BLaER1 (cell line): ENCODE data around the gene DEFB132.
"Not testable (repeated sequence)": the region's sequence is repeated elsewhere in the genome, so short reads cannot be mapped to it uniquely, and the experiment has no call there.

Source experiments
- H3K27ac ChIP-seq: shearing (Covaris generic); formaldehyde crosslinking; 2 replicates; pipeline ENCODE4 v1.8.1; 2022
- H3K27me3 ChIP-seq: shearing (Covaris generic); formaldehyde crosslinking; 2 replicates; pipeline ENCODE4 v1.8.1; 2022
- H3K36me3 ChIP-seq: shearing (Covaris generic); formaldehyde crosslinking; 2 replicates; pipeline ENCODE4 v1.8.1; 2022
- H3K4me1 ChIP-seq: shearing (Covaris generic); formaldehyde crosslinking; 2 replicates; pipeline ENCODE4 v1.8.1; 2022
- H3K4me2 ChIP-seq: shearing (Covaris generic); formaldehyde crosslinking; 2 replicates; pipeline ENCODE4 v1.8.1; 2022
- H3K4me3 ChIP-seq: shearing (Covaris generic); formaldehyde crosslinking; 2 replicates; pipeline ENCODE4 v1.8.1; 2022
- H3K9ac ChIP-seq: shearing (Covaris generic); formaldehyde crosslinking; 2 replicates; pipeline ENCODE4 v1.8.1; 2022
- H3K9me3 ChIP-seq: shearing (Covaris generic); formaldehyde crosslinking; 2 replicates; pipeline ENCODE4 v1.8.1; 2022
- H4K20me1 ChIP-seq: shearing (Covaris generic); formaldehyde crosslinking; 2 replicates; pipeline ENCODE4 v1.8.1; 2022
- Cebpa-rat ChIP-seq: shearing (Covaris generic); IDR thresholded peaks from 2 replicates; pipeline ENCODE4 v1.8.1; 2022

The DEFB132 gene

DNA sequence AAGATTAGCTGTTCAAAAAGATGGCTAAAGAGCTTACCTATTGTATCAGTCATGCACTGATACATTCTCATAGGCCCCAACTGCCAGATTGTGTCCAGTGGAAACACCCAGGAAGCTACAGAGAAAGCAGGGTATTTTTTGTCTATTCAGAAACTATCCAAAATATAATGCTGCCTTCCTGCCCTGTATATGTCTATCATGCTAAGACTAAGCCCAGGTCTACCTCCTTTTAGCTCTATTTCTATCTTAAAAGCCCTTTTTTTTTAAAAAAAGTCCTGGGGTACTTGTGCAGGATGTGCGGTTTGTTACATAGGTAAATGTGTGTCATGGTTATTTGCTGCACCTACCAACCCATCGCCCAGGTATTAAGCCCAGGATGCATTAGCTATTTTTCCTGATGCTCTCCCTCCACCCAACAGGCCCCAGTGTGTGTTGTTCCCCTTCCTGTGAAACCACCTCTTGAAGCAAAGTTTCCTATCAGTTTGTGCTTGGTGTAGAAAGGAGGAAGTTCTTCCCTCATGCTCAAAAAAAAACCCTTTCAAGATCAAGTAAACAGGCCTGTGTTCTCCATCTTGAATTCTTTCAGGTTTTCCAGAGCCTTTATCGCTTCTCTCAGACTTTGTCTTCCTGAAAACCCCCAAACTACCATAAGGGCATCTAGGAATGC lies 30.0 kb upstream of the DEFB132 start:
- TF ChIP-seq Cebpa-rat, result no peak
- no peaks in the 10 kb centered on the region for H3K27me3 ChIP-seq

DNA sequence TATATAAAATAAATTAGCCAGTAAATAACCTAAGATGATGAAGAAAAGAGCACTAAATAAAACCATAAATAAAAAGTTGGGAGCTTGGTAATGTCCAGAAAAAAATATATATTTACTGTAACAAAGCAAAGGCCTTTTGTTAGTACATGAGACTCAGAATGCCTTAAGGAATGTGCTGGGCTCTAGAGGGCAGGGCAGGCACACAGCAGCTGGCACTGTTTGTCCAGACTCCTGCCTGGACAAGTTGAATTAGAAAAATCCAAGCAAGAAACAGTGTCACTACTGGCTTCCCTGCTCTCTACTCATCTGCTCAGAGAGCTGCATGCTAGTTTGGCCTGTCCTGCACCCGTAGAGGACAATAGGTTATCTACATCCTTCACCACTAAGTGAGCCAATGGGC lies 21.6 kb upstream of the DEFB132 start:
- no peak overlapping the region for H3K4me2 ChIP-seq

More for the DNA sequence above, 30.0 kb upstream of the DEFB132 start:
- Histone ChIP-seq H3K4me2 (no peak overlapping the region; the same call in 1 of the 2 replicates), H3K4me1 (peaks cover 11% of the 10 kb centered on the region; the same call in 1 of the 2 replicates), H3K27ac (no peak overlapping the region), H3K36me3 (no peaks in the 10 kb centered on the region), H3K4me3 (no peak overlapping the region), H4K20me1 (no peaks in the 10 kb centered on the region), H3K9ac (no peak overlapping the region), H3K9me3 (no peaks in the 10 kb centered on the region)

DNA sequence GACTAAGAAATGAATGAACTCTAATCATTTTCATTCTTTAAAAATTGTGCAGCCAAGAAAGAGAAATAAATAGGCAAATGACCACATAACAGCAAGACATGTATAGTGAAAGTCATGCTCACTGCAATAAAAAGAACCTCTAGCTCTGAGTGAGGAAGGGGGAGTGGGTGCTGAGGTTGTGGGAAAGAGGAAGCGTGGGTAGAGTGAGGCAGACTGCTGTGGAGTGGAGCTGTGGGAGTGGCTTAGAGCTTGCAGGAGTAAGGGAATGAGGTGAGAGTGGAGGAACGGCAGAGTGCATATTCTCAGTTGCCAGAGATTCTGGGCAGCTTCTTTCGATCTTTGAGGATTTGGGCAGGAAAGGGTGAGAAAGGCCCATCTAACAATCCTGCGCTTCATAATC lies 20.0 kb upstream of the DEFB132 start:
- H3K36me3 ChIP-seq, result no peaks in the 10 kb centered on the region
- no peak for TF ChIP-seq Cebpa-rat
- H3K27me3 ChIP-seq, result no peaks in the 10 kb centered on the region
- H3K27ac ChIP-seq, result no peak overlapping the region
- no peak overlapping the region for H3K4me3 ChIP-seq
- H3K9ac ChIP-seq, result no peak overlapping the region
- H3K4me2 ChIP-seq, result no peak overlapping the region
- H4K20me1 ChIP-seq, result no peaks in the 10 kb centered on the region
- H3K4me1 ChIP-seq, result peaks cover 9% of the 10 kb centered on the region; the same call in 1 of the 2 replicates
- H3K9me3 ChIP-seq, result no peaks in the 10 kb centered on the region

More for the DNA sequence above, 21.6 kb upstream of the DEFB132 start:
- Histone ChIP-seq H4K20me1 (no peaks in the 10 kb centered on the region), H3K4me1 (peaks cover 9% of the 10 kb centered on the region; the same call in 1 of the 2 replicates), H3K4me3 (no peak overlapping the region), H3K9ac (no peak overlapping the region), H3K27me3 (no peaks in the 10 kb centered on the region), H3K9me3 (no peaks in the 10 kb centered on the region), H3K27ac (no peak overlapping the region), H3K36me3 (no peaks in the 10 kb centered on the region)
- TF ChIP-seq Cebpa-rat, result no peak

DNA sequence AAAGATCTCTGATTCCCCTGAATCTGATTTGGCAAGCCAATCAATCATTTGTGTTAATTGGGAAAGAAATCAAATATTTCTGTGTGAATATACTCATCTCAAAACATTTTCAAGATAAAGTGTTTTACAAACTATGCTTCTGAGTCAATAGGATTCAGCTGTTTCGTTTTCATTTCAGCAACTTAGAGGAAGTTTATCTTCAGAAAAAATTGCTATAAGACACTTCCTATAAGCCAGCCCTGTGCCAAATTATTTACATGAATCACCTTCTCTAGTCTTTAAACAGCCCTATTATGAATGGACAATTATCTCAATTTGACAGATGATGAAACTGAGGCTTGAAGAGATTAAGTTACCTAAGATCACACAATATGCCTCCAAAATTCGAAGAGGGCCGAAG lies 19.6 kb upstream of the DEFB132 start:
- Histone ChIP-seq H3K9ac (no peak overlapping the region), H3K4me2 (no peak overlapping the region), H3K9me3 (no peaks in the 10 kb centered on the region), H3K27ac (no peak overlapping the region), H3K4me3 (no peak overlapping the region), H3K27me3 (no peaks in the 10 kb centered on the region), H3K36me3 (no peaks in the 10 kb centered on the region), H3K4me1 (peaks cover 9% of the 10 kb centered on the region; the same call in 1 of the 2 replicates), H4K20me1 (no peaks in the 10 kb centered on the region)
- no peak for TF ChIP-seq Cebpa-rat

DNA sequence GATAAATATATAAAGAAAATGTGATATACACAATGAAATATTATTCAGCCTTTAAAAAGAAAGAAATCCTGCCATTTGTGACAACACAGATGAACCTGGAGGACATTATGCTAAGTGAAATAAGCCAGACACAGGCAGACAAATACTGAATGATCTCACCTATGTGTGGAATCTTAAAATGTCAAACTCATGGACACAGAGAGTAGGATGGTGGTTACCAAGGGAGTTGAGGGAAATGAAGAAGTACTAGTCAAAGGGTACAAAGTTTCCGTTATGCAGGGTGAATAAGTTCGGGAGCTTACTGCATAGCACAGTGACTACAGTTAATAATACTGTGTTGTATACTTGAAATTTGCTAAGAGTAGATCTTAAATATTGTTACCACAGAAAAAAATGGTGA lies 14.6 kb upstream of the DEFB132 start:
- Histone ChIP-seq H3K27me3 (no peaks in the 10 kb centered on the region), H3K4me1 (no peaks in the 10 kb centered on the region), H3K9me3 (peaks cover 9% of the 10 kb centered on the region; the same call in 1 of the 2 replicates), H4K20me1 (no peaks in the 10 kb centered on the region), H3K27ac (no peak overlapping the region), H3K4me2 (no peak overlapping the region), H3K36me3 (no peaks in the 10 kb centered on the region), H3K9ac (no peak overlapping the region), H3K4me3 (no peak overlapping the region)
- no peak for TF ChIP-seq Cebpa-rat

DNA sequence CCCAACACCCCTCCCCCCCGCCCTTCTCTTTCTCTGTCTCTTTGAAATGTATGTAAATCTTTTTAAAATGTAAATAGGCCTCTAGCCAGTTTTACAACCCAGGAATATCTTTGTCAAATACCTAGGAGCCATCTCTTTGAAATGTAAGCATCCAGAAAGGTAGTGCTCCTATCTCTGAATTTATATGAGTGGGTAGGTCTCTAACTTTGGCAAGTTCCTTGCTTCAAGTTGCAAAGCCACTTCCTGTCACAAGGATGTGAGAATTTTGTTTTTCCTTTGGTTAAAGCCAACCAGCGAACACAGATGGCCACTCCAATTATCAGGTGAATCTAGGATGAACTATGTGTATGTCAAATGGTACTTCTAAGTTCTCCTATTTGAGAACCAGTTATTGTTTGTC lies 6.2 kb upstream of the DEFB132 start:
- Histone ChIP-seq H3K27me3 (no peaks in the 10 kb centered on the region), H3K4me3 (no peak overlapping the region), H3K4me1 (no peaks in the 10 kb centered on the region), H3K9me3 (peaks cover 9% of the 10 kb centered on the region; the same call in 1 of the 2 replicates), H3K4me2 (no peak overlapping the region), H4K20me1 (no peaks in the 10 kb centered on the region), H3K9ac (no peak overlapping the region), H3K36me3 (no peaks in the 10 kb centered on the region), H3K27ac (no peak overlapping the region)
- TF ChIP-seq Cebpa-rat, result no peak

DNA sequence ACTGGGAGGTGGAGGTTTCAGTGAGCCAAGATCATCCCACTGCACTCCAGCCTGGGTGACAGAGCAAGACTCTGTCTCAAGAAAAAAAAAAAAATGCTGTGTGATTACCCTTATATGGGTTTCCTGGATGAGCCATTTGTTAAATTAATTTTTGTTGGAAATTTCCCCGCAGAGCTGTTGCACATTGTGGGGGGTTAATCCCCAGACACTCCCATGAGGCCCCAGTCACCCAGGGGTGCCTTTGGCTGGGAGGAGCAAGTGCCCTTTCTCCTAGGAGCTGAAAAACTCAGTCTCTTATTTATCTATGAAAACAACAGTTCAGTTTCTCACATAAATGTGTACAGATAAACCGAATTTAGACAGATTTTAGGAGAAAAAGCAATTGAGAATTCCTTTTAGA lies 4.7 kb upstream of the DEFB132 start:
- Histone ChIP-seq H3K4me3 (no peak overlapping the region), H3K27me3 (no peaks in the 10 kb centered on the region), H4K20me1 (no peaks in the 10 kb centered on the region), H3K9me3 (no peaks in the 10 kb centered on the region), H3K4me2 (no peak overlapping the region), H3K27ac (no peak overlapping the region), H3K4me1 (no peaks in the 10 kb centered on the region), H3K9ac (no peak overlapping the region), H3K36me3 (no peaks in the 10 kb centered on the region)
- no peak for TF ChIP-seq Cebpa-rat

DNA sequence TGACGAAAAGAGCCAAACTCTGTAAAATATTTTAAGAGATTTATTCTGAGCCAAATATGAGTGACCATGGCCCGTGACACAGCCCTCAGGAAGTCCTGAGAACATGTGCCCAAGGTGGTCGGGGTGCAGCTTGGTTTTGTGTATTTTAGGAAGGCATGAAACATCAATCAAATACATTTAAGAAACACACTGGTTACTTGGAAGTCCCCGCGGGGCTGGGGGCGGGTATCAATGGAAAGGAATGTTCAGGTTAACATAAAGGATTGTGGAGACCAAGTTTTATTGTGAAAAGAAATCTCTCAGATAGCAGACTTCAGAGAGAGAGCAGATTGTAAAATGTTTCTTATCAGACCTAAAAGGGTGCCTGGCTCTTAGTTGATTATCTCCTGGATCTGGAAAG lies 4.1 kb upstream of the DEFB132 start:
- not testable (repeated sequence) for H3K9ac ChIP-seq, H3K4me3 ChIP-seq, H3K27ac ChIP-seq, H3K27me3 ChIP-seq, H3K4me2 ChIP-seq, H3K4me1 ChIP-seq, H3K36me3 ChIP-seq, H4K20me1 ChIP-seq, H3K9me3 ChIP-seq

DNA sequence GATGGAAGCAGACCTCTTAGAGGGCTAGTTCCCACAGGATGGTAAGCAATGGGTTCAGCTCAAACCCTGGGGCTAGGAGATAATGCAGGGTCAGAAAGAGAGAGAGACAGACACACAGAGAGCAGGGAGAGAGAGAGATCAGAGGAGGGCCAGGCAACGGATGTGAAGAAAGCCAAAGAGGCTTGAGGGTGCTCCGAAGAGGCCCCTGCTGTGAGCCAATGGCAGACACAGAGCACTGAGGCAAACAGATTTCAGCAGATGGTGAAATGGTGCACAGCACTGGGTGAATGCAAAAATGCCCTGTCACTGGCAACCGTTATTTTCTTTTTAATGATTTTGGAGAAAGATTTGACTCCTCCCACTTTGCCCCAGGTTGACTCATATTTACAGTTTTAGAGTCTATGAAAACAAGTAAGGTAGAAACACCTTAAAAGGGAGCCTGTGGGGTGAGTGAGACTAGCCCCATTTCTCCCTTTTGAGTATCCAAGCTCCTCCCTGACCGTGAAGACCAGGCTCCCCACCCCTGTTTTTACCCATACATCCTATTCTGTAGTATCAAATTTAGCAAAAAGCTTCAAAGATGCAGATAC lies 840 bp downstream of the DEFB132 start:
- H3K27me3 ChIP-seq, result no peaks in the 10 kb centered on the region
- H3K9ac ChIP-seq, result no peak overlapping the region
- no peak for TF ChIP-seq Cebpa-rat
- no peaks in the 10 kb centered on the region for H3K4me1 ChIP-seq
- H3K36me3 ChIP-seq, result no peaks in the 10 kb centered on the region
- no peak overlapping the region for H3K4me2 ChIP-seq
- no peak overlapping the region for H3K4me3 ChIP-seq
- H3K27ac ChIP-seq, result no peak overlapping the region
- H3K9me3 ChIP-seq, result no peaks in the 10 kb centered on the region
- no peaks in the 10 kb centered on the region for H4K20me1 ChIP-seq

DNA sequence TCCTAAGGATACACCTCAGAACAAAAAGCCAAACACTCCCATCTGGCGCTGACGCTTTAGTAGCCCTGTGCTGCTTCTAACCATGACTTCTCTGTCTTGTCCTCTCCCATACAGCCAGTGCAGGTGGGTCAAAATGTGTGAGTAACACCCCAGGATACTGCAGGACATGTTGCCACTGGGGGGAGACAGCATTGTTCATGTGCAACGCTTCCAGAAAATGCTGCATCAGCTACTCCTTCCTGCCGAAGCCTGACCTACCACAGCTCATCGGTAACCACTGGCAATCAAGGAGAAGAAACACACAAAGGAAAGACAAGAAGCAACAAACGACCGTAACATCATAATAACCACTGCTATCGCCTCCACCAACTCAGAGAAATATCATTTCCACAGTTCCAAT lies 1.4 kb downstream of the DEFB132 start:
- no peak overlapping the region for H3K4me2 ChIP-seq
- no peak overlapping the region for H3K9ac ChIP-seq
- H3K27me3 ChIP-seq, result no peaks in the 10 kb centered on the region
- H3K4me3 ChIP-seq, result no peak overlapping the region
- H3K36me3 ChIP-seq, result no peaks in the 10 kb centered on the region
- no peaks in the 10 kb centered on the region for H3K9me3 ChIP-seq
- TF ChIP-seq Cebpa-rat, result no peak
- no peaks in the 10 kb centered on the region for H3K4me1 ChIP-seq
- no peak overlapping the region for H3K27ac ChIP-seq
- H4K20me1 ChIP-seq, result no peaks in the 10 kb centered on the region
